HepG2 (cell line): Measurements from ENCODE around the gene TMEM63B. TPM values are rescaled to one million over a fixed set of nuclear protein-coding genes. Genes with fewer than 3 reads are reported as not detected.

Source experiments
- CHD4 ChIP-seq: fragments of 200-600 bp; sonication (generic); IDR thresholded peaks from 2 replicates; pipeline ENCODE4 v1.7.0; 2017; ENCODE audit warnings: mild to moderate bottlenecking, low read length, borderline replicate concordance
- CREM ChIP-seq, 2 experiments: sonication (generic) in 1 of 2; formaldehyde crosslinking in 1 of 2; IDR thresholded peaks; 2 replicates each; pipeline versions ENCODE4 v1.4.0 to v1.6.1; 2016 to 2020; ENCODE audit warnings: antibody characterized with exemption in 1 of 2, mild to moderate bottlenecking in 1 of 2, missing genetic modification reagents in 1 of 2
- GTF2F1 ChIP-seq: fragments of 150-350 bp; IDR thresholded peaks from 2 replicates; pipeline ENCODE4 v1.6.1; 2014; ENCODE audit warnings: low read length
- ISL2 ChIP-seq: sonication (generic); formaldehyde crosslinking; IDR thresholded peaks from 2 replicates; pipeline ENCODE4 v1.5.0; 2020; ENCODE audit warnings: missing genetic modification reagents
- RFXANK ChIP-seq: IDR thresholded peaks from 2 replicates; pipeline ENCODE4 v1.6.1; 2016
- SCMH1 ChIP-seq: sonication (generic); formaldehyde crosslinking; IDR thresholded peaks from 2 replicates; pipeline ENCODE4 v1.9.0; 2021; ENCODE audit warnings: missing genetic modification reagents, mild to moderate bottlenecking, borderline replicate concordance
- SMC3 ChIP-seq: IDR thresholded peaks from 2 replicates; pipeline ENCODE4 v1.6.1; 2011; ENCODE audit warnings: low read length, improper control_type of control experiment
- ZBTB3 ChIP-seq: sonication (generic); formaldehyde crosslinking; IDR thresholded peaks from 2 replicates; pipeline ENCODE4 v1.4.0; 2020; ENCODE audit warnings: low read depth, mild to moderate bottlenecking, moderate library complexity, missing genetic modification reagents, borderline replicate concordance
- ZBTB33 ChIP-seq: sonication (generic); formaldehyde crosslinking; IDR thresholded peaks from 2 replicates; pipeline ENCODE4 v1.4.0; 2020; ENCODE audit warnings: missing genetic modification reagents
- ZNF121 ChIP-seq: sonication (generic); formaldehyde crosslinking; IDR thresholded peaks from 2 replicates; pipeline ENCODE4 v1.5.0; 2020; ENCODE audit warnings: mild to moderate bottlenecking, missing genetic modification reagents
- ZNF546 ChIP-seq: sonication (generic); formaldehyde crosslinking; conservative IDR thresholded peaks from 2 replicates; pipeline ENCODE4 v1.8.1; 2023; ENCODE audit warnings: mild to moderate bottlenecking, missing genetic modification reagents
- polyA plus RNA-seq, 8 experiments: library from polyadenylated mRNA; depleted of rRNA in 3 of 8; stranded (reverse) in 7 of 8; unstranded in 1 of 8; fragments of >200 nt; fragmentation: Illumina TruSeq in 4 of 8; extraction: Trizol in 4 of 8; gene quantifications; 2 replicates each; pipeline versions ENCODE4 v1.2.1 to v1.2.3, GENCODE V29; 2011 to 2016; ENCODE audit warnings: low read depth in 4 of 8, missing spikeins in 1 of 8, mixed read lengths in 1 of 8; ENCODE audit not compliant: insufficient read depth in 1 of 8
- total RNA-seq, 5 experiments: library from RNA; depleted of rRNA; stranded (reverse); fragments of >200 nt; fragmentation: Illumina TruSeq; extraction: Trizol; gene quantifications; 2 replicates each; pipeline ENCODE4 v1.2.3, GENCODE V29; 2016; ENCODE audit warnings: low read depth in 1 of 5
- TF ChIP-seq, protein P1 (sequence below): sonication (generic); formaldehyde crosslinking; IDR thresholded peaks from one replicate; pipeline ENCODE4 v1.5.1; 2020; ENCODE audit warnings: mild to moderate bottlenecking, missing genetic modification reagents; ENCODE audit errors: not compliant biosample characterization
- TF ChIP-seq, protein P2 (sequence below): sonication (generic); formaldehyde crosslinking; IDR thresholded peaks from 2 replicates; pipeline ENCODE4 v1.4.0; 2020; ENCODE audit warnings: mild to moderate bottlenecking, missing genetic modification reagents
- TF ChIP-seq, protein P3 (sequence below): sonication (generic); formaldehyde crosslinking; IDR thresholded peaks from 2 replicates; pipeline ENCODE4 v1.5.0; 2020; ENCODE audit warnings: mild to moderate bottlenecking, missing genetic modification reagents
- TF ChIP-seq, protein P4 (sequence below): sonication (generic); formaldehyde crosslinking; conservative IDR thresholded peaks from 2 replicates; pipeline ENCODE4 v1.4.0; 2020; ENCODE audit warnings: missing genetic modification reagents

TMEM63B gene
- total and polyA plus RNA-seq, 2 of the 13 experiments (the other 11 are each of a cell fraction or from before 2014, with no cell fraction given) = 27.4 to 75.8 TPM

DNA sequence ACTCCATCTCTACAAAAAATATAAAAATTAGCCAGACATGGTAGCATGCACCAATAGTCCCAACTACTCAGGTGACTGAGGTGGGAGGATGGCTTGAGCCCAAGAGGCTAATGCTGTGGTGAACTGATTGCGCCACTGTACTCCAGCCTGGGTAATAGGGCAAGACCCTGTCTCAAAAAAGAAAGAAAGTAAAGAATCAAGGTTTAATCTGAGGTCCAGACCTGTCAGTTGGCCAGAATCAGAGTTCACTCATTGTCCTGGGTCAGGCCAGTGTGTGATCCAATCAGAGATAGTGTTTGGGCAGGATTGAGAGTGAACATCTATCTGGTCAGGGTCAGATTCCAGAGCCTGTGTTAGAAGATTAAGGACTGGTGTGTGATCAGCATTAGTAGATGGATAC is 15.5 kb downstream of the TMEM63B start (continued):
- TF ChIP-seq, protein P1, sequence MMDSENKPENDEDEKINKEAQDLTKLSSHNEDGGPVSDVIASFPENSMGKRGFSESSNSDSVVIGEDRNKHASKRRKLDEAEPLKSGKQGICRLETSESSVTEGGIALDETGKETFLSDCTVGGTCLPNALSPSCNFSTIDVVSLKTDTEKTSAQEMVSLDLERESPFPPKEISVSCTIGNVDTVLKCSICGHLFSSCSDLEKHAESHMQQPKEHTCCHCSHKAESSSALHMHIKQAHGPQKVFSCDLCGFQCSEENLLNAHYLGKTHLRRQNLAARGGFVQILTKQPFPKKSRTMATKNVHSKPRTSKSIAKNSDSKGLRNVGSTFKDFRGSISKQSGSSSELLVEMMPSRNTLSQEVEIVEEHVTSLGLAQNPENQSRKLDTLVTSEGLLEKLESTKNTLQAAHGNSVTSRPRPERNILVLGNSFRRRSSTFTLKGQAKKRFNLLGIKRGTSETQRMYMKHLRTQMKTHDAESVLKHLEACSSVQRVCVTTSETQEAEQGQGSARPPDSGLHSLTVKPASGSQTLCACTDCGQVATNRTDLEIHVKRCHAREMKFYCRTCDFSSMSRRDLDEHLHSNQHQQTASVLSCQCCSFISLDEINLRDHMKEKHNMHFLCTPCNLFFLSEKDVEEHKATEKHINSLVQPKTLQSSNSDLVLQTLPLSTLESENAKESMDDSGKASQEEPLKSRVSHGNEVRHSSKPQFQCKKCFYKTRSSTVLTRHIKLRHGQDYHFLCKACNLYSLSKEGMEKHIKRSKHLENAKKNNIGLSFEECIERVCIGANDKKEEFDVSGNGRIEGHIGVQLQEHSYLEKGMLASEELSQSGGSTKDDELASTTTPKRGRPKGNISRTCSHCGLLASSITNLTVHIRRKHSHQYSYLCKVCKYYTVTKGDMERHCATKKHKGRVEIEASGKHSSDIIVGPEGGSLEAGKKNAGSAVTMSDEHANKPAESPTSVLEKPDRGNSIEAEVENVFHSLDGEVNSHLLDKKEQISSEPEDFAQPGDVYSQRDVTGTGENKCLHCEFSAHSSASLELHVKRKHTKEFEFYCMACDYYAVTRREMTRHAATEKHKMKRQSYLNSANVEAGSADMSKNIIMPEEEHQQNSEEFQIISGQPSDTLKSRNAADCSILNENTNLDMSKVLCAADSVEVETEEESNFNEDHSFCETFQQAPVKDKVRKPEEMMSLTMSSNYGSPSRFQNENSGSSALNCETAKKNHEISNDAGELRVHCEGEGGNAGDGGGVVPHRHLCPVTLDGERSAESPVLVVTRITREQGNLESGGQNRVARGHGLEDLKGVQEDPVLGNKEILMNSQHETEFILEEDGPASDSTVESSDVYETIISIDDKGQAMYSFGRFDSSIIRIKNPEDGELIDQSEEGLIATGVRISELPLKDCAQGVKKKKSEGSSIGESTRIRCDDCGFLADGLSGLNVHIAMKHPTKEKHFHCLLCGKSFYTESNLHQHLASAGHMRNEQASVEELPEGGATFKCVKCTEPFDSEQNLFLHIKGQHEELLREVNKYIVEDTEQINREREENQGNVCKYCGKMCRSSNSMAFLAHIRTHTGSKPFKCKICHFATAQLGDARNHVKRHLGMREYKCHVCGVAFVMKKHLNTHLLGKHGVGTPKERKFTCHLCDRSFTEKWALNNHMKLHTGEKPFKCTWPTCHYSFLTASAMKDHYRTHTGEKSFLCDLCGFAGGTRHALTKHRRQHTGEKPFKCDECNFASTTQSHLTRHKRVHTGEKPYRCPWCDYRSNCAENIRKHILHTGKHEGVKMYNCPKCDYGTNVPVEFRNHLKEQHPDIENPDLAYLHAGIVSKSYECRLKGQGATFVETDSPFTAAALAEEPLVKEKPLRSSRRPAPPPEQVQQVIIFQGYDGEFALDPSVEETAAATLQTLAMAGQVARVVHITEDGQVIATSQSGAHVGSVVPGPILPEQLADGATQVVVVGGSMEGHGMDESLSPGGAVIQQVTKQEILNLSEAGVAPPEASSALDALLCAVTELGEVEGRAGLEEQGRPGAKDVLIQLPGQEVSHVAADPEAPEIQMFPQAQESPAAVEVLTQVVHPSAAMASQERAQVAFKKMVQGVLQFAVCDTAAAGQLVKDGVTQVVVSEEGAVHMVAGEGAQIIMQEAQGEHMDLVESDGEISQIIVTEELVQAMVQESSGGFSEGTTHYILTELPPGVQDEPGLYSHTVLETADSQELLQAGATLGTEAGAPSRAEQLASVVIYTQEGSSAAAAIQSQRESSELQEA (CRISPR knock-in tag) = no peak
- TF ChIP-seq ZBTB33 (CRISPR knock-in tag) (no peak), ZBTB3 (no peak), CREM (IDR thresholded peaks at IDR 0.05) (no peak), CREM (CRISPR knock-in tag; IDR thresholded peaks at IDR 0.05) (no peak), SMC3 (no peak), GTF2F1 (no peak), ZNF546 (CRISPR knock-in tag) (no peak), RFXANK (CRISPR knock-in tag) (no peak), CHD4 (no peak), ZNF121 (CRISPR knock-in tag) (no peak), SCMH1 (CRISPR knock-in tag) (no peak), ISL2 (no peak)
- TF ChIP-seq, protein P2, sequence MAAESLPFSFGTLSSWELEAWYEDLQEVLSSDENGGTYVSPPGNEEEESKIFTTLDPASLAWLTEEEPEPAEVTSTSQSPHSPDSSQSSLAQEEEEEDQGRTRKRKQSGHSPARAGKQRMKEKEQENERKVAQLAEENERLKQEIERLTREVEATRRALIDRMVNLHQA (CRISPR knock-in tag) = no peak
- TF ChIP-seq, protein P3, sequence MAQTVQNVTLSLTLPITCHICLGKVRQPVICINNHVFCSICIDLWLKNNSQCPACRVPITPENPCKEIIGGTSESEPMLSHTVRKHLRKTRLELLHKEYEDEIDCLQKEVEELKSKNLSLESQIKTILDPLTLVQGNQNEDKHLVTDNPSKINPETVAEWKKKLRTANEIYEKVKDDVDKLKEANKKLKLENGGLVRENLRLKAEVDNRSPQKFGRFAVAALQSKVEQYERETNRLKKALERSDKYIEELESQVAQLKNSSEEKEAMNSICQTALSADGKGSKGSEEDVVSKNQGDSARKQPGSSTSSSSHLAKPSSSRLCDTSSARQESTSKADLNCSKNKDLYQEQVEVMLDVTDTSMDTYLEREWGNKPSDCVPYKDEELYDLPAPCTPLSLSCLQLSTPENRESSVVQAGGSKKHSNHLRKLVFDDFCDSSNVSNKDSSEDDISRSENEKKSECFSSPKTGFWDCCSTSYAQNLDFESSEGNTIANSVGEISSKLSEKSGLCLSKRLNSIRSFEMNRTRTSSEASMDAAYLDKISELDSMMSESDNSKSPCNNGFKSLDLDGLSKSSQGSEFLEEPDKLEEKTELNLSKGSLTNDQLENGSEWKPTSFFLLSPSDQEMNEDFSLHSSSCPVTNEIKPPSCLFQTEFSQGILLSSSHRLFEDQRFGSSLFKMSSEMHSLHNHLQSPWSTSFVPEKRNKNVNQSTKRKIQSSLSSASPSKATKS (CRISPR knock-in tag) = no peak
- TF ChIP-seq, protein P4, sequence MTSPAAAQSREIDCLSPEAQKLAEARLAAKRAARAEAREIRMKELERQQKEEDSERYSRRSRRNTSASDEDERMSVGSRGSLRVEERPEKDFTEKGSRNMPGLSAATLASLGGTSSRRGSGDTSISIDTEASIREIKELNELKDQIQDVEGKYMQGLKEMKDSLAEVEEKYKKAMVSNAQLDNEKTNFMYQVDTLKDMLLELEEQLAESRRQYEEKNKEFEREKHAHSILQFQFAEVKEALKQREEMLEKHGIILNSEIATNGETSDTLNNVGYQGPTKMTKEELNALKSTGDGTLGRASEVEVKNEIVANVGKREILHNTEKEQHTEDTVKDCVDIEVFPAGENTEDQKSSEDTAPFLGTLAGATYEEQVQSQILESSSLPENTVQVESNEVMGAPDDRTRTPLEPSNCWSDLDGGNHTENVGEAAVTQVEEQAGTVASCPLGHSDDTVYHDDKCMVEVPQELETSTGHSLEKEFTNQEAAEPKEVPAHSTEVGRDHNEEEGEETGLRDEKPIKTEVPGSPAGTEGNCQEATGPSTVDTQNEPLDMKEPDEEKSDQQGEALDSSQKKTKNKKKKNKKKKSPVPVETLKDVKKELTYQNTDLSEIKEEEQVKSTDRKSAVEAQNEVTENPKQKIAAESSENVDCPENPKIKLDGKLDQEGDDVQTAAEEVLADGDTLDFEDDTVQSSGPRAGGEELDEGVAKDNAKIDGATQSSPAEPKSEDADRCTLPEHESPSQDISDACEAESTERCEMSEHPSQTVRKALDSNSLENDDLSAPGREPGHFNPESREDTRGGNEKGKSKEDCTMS (CRISPR knock-in tag) = no peak
